Measurements from ENCODE around the gene RPL28. TPM values are rescaled to one million over a fixed set of nuclear protein-coding genes. Genes with fewer than 3 reads are reported as not detected.

Gene RPL28
- total RNA-seq, 1 donor from 2014 or later, result 257 TPM

- DNase-seq, result no peak
These were observed 66.4 kb downstream of the RPL28 start for GRCh38 chr19:55451965-55452748.

Other genes with a start within 250 kb of the RPL28 start
- gene TNNT1, start 236.7 kb upstream of the RPL28 start, total RNA-seq, result 0.60 and 1.7 TPM in 2 replicates
- not detected in 2 replicates for gene TNNI3, start 228.2 kb upstream of the RPL28 start, total RNA-seq
- gene DNAAF3, start 219.3 kb upstream of the RPL28 start, total RNA-seq, result 0.34 and 0.42 TPM in 2 replicates
- not detected in 2 replicates for gene SYT5, start 205.6 kb upstream of the RPL28 start, total RNA-seq
- 0.17 and 0.19 TPM in 2 replicates for gene PTPRH, start 176.4 kb upstream of the RPL28 start, total RNA-seq
- gene TMEM86B, start 157.2 kb upstream of the RPL28 start, total RNA-seq, result 1.0 and 1.1 TPM in 2 replicates
- gene PPP6R1, start 126.9 kb upstream of the RPL28 start, total RNA-seq, result 23.8 and 54.5 TPM in 2 replicates
- gene HSPBP1, start 105.8 kb upstream of the RPL28 start, total RNA-seq, result 23.5 and 41.4 TPM in 2 replicates
- gene BRSK1, start 101.9 kb upstream of the RPL28 start, total RNA-seq, result 0.79 and 2.2 TPM in 2 replicates
- not detected in 2 replicates for gene TMEM150B, start 60.6 kb upstream of the RPL28 start, total RNA-seq
- 6.1 and 6.7 TPM in 2 replicates for gene KMT5C, start 46.1 kb upstream of the RPL28 start, total RNA-seq
- not detected in 2 replicates for gene COX6B2, start 31.2 kb upstream of the RPL28 start, total RNA-seq
- gene GARIN5B, start 22.7 kb upstream of the RPL28 start, total RNA-seq, result not detected in 2 replicates
- 0.17 TPM in 1 of 2 replicates, not detected in the other for gene IL11, start 15.5 kb upstream of the RPL28 start, total RNA-seq
- not detected in 2 replicates for gene TMEM190, start 9.1 kb upstream of the RPL28 start, total RNA-seq
- gene TMEM238, start 1.6 kb upstream of the RPL28 start, total RNA-seq, result 0.34 and 1.0 TPM in 2 replicates
- gene UBE2S, start 21.9 kb downstream of the RPL28 start, total RNA-seq, result 47.8 and 96.0 TPM in 2 replicates
- gene SHISA7, start 57.4 kb downstream of the RPL28 start, total RNA-seq, result not detected in 2 replicates
- gene ISOC2, start 75.7 kb downstream of the RPL28 start, total RNA-seq, result 56.2 and 76.5 TPM in 2 replicates
- not detected in 2 replicates for gene C19orf85, start 78.8 kb downstream of the RPL28 start, total RNA-seq
- 1.4 and 3.3 TPM in 2 replicates for gene ZNF628, start 90.7 kb downstream of the RPL28 start, total RNA-seq
- gene NAT14, start 99.3 kb downstream of the RPL28 start, total RNA-seq, result 8.7 and 14.5 TPM in 2 replicates
- 0.19 and 0.51 TPM in 2 replicates for gene SSC5D, start 102.5 kb downstream of the RPL28 start, total RNA-seq
- gene SBK2, start 151.2 kb downstream of the RPL28 start, total RNA-seq, result not detected in 2 replicates
- gene SBK3, start 159.6 kb downstream of the RPL28 start, total RNA-seq, result 0.17 and 0.74 TPM in 2 replicates
- 3.2 and 6.7 TPM in 2 replicates for gene ZNF579, start 194.9 kb downstream of the RPL28 start, total RNA-seq
- 3.9 and 4.9 TPM in 2 replicates for gene FIZ1, start 213.6 kb downstream of the RPL28 start, total RNA-seq
- gene ZNF524, start 214.4 kb downstream of the RPL28 start, total RNA-seq, result 12.3 and 14.8 TPM in 2 replicates
- gene ZNF865, start 219.7 kb downstream of the RPL28 start, total RNA-seq, result 1.4 and 2.6 TPM in 2 replicates
- gene ZNF784, start 238.6 kb downstream of the RPL28 start, total RNA-seq, result 3.9 and 5.3 TPM in 2 replicates

Data from dermis blood vessel endothelial cell (primary cell).